MM.1S (cell line): ENCODE results near the gene MPDU1.

Experiments
- EZH2 ChIP-seq: fragments of 300-600 bp; sonication (generic); optimal IDR thresholded peaks from 2 replicates; pipeline ENCODE3; 2017; ENCODE audit warnings: low read depth, mild to moderate bottlenecking, antibody characterized with exemption, low read length, mixed read lengths
- EZH2phosphoT487 ChIP-seq: fragments of 300-600 bp; sonication (generic); IDR thresholded peaks from 2 replicates; pipeline ENCODE4 v1.6.1; 2018; ENCODE audit warnings: antibody characterized with exemption, low read length
- TF ChIP-seq, protein P1 (sequence below): fragments of 300-600 bp; sonication (generic); IDR thresholded peaks from 2 replicates; pipeline ENCODE4 v1.5.1; 2016; ENCODE audit warnings: antibody characterized with exemption, low read length, mixed read lengths

GRCh38 chr17:7615265-7615747, 31.7 kb downstream of the MPDU1 start:
- TF ChIP-seq EZH2 (no peak), EZH2phosphoT487 (no peak)
- TF ChIP-seq, protein P1, sequence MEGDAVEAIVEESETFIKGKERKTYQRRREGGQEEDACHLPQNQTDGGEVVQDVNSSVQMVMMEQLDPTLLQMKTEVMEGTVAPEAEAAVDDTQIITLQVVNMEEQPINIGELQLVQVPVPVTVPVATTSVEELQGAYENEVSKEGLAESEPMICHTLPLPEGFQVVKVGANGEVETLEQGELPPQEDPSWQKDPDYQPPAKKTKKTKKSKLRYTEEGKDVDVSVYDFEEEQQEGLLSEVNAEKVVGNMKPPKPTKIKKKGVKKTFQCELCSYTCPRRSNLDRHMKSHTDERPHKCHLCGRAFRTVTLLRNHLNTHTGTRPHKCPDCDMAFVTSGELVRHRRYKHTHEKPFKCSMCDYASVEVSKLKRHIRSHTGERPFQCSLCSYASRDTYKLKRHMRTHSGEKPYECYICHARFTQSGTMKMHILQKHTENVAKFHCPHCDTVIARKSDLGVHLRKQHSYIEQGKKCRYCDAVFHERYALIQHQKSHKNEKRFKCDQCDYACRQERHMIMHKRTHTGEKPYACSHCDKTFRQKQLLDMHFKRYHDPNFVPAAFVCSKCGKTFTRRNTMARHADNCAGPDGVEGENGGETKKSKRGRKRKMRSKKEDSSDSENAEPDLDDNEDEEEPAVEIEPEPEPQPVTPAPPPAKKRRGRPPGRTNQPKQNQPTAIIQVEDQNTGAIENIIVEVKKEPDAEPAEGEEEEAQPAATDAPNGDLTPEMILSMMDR, result no peak
